HepG2 (cell line): ENCODE data around the gene KANSL1. TPM values are rescaled to one million over a fixed set of nuclear protein-coding genes. Genes with fewer than 3 reads are reported as not detected.

Experiments used
- ASH2L ChIP-seq: fragments of 300-600, 200-600 bp; sonication (generic); IDR thresholded peaks from 2 replicates; pipeline ENCODE4 v1.7.0; 2017; ENCODE audit warnings: low read depth, mild to moderate bottlenecking, moderate library complexity, mixed read lengths, low read length; ENCODE audit not compliant: insufficient read length
- BRF2 ChIP-seq: sonication (generic); formaldehyde crosslinking; IDR thresholded peaks from 2 replicates; pipeline ENCODE4 v1.8.1; 2022; ENCODE audit warnings: mild to moderate bottlenecking, missing genetic modification reagents
- CREB3 ChIP-seq: sonication (generic); formaldehyde crosslinking; IDR thresholded peaks from 2 replicates; pipeline ENCODE4 v1.5.0; 2020; ENCODE audit warnings: missing genetic modification reagents
- GATAD2A ChIP-seq: IDR thresholded peaks from 2 replicates; pipeline ENCODE4 v1.6.1; 2016
- HNF1B ChIP-seq: sonication (generic); formaldehyde crosslinking; IDR thresholded peaks from 2 replicates; pipeline ENCODE4 v1.5.1; 2020; ENCODE audit warnings: mild to moderate bottlenecking, moderate library complexity, missing genetic modification reagents
- MIER3 ChIP-seq: IDR thresholded peaks from 2 replicates; pipeline ENCODE4 v1.6.1; 2016; ENCODE audit warnings: missing compliant biosample characterization, borderline replicate concordance
- NFIC ChIP-seq: IDR thresholded peaks from 2 replicates; pipeline ENCODE4 v1.6.1; 2012; ENCODE audit warnings: mild to moderate bottlenecking, low read length, inconsistent platforms
- PAXIP1 ChIP-seq: sonication (generic); formaldehyde crosslinking; conservative IDR thresholded peaks from 2 replicates; pipeline ENCODE4 v1.4.0; 2020; ENCODE audit warnings: mild to moderate bottlenecking, missing genetic modification reagents, moderate library complexity
- PRDM10 ChIP-seq: sonication (generic); formaldehyde crosslinking; IDR thresholded peaks from 2 replicates; pipeline ENCODE4 v1.4.0; 2020; ENCODE audit warnings: low read depth, missing genetic modification reagents
- TCF12 ChIP-seq, 2 experiments: fragments of 450-650 bp in 1 of 2; sonication (generic) in 1 of 2; formaldehyde crosslinking in 1 of 2; IDR thresholded peaks; 2 replicates each; pipeline versions ENCODE4 v1.6.1 to v1.8.0; 2017 to 2022; ENCODE audit warnings: antibody characterized with exemption in 1 of 2, mild to moderate bottlenecking in 1 of 2, missing genetic modification reagents in 1 of 2, moderate library complexity in 1 of 2
- ZBTB25 ChIP-seq: IDR thresholded peaks from 2 replicates; pipeline ENCODE4 v1.6.1; 2018; ENCODE audit warnings: missing genetic modification reagents
- ZNF34 ChIP-seq: sonication (generic); formaldehyde crosslinking; IDR thresholded peaks from 2 replicates; pipeline ENCODE4 v1.4.0; 2020; ENCODE audit warnings: mild to moderate bottlenecking, missing genetic modification reagents, borderline replicate concordance
- ZNF777 ChIP-seq: sonication (generic); formaldehyde crosslinking; IDR thresholded peaks from 2 replicates; pipeline ENCODE4 v1.4.0; 2020; ENCODE audit warnings: missing genetic modification reagents
- polyA plus RNA-seq, 8 experiments: library from polyadenylated mRNA; depleted of rRNA in 3 of 8; stranded (reverse) in 7 of 8; unstranded in 1 of 8; fragments of >200 nt; fragmentation: Illumina TruSeq in 4 of 8; extraction: Trizol in 4 of 8; gene quantifications; 2 replicates each; pipeline versions ENCODE4 v1.2.1 to v1.2.3, GENCODE V29; 2011 to 2016; ENCODE audit warnings: low read depth in 4 of 8, missing spikeins in 1 of 8, mixed read lengths in 1 of 8; ENCODE audit not compliant: insufficient read depth in 1 of 8
- total RNA-seq, 5 experiments: library from RNA; depleted of rRNA; stranded (reverse); fragments of >200 nt; fragmentation: Illumina TruSeq; extraction: Trizol; gene quantifications; 2 replicates each; pipeline ENCODE4 v1.2.3, GENCODE V29; 2016; ENCODE audit warnings: low read depth in 1 of 5

KANSL1 gene
- total and polyA plus RNA-seq, 2 of the 13 experiments (the other 11 are each of a cell fraction or from before 2014, with no cell fraction given), result 24.0 to 59.6 TPM

GRCh38 chr17:46001390-46002310 is 191.6 kb downstream of the KANSL1 start (continued):
- TF ChIP-seq HNF1B (CRISPR knock-in tag), result 0 out of 2 replicates have a peak, but pooled peaks have one; percentile 29
- no peak for TF ChIP-seq ZNF777
- 0 out of 2 replicates have a peak, but pooled peaks have one; percentile 8 for TF ChIP-seq PAXIP1 (CRISPR knock-in tag)
- TF ChIP-seq CREB3 (CRISPR knock-in tag), result no peak
- TF ChIP-seq BRF2 (CRISPR knock-in tag), result no peak
- TF ChIP-seq ZBTB25, result no peak
- no peak for TF ChIP-seq ZNF34
- no peak for TF ChIP-seq ASH2L
- no peak for TF ChIP-seq PRDM10
- no peak for TF ChIP-seq GATAD2A
- TF ChIP-seq TCF12 (IDR thresholded peaks at IDR 0.05), result no peak
- no peak for TF ChIP-seq TCF12 (CRISPR knock-in tag; IDR thresholded peaks at IDR 0.05)
- TF ChIP-seq MIER3 (CRISPR knock-in tag), result no peak
- no peak for TF ChIP-seq NFIC
